Liver (tissue), 9 donors: ENCODE measurements around the gene FILIP1. TPM values are rescaled to one million over a fixed set of nuclear protein-coding genes. Genes with fewer than 3 reads are reported as not detected.

Experiments
- DNase-seq: peaks from one replicate; pipeline ENCODE4 v3.0.0-alpha.2; 2017; ENCODE audit warnings: low spot score
- H3K27ac ChIP-seq, 2 donors: one replicate each; pipeline ENCODE4 v1.7.0; 2013; ENCODE audit warnings: inconsistent platforms in 2 of 2, low read length in 2 of 2, control low read depth in 1 of 2, low read depth in 1 of 2, mild to moderate bottlenecking in 1 of 2
- H3K27me3 ChIP-seq, 4 donors: one replicate each; pipeline versions ENCODE4 v1.6.1 to v1.7.0; 2013; ENCODE audit warnings: low read length in 3 of 4, inconsistent platforms in 1 of 4, mild to moderate bottlenecking in 1 of 4, moderate library complexity in 1 of 4; ENCODE audit not compliant: control insufficient read depth in 4 of 4, insufficient read depth in 4 of 4
- H3K36me3 ChIP-seq, 4 donors: one replicate each; pipeline versions ENCODE4 v1.6.1 to v1.7.0; 2013; ENCODE audit warnings: low read length in 3 of 4, mild to moderate bottlenecking in 3 of 4, low read depth in 1 of 4, moderate library complexity in 1 of 4; ENCODE audit not compliant: control insufficient read depth in 4 of 4, insufficient read depth in 3 of 4
- H3K4me1 ChIP-seq, 4 donors: one replicate each; pipeline versions ENCODE4 v1.6.1 to v1.7.0; 2013; ENCODE audit warnings: low read length in 3 of 4, mild to moderate bottlenecking in 3 of 4, moderate library complexity in 1 of 4; ENCODE audit not compliant: control insufficient read depth in 4 of 4, insufficient read depth in 4 of 4
- H3K4me3 ChIP-seq, 3 donors: one replicate each; pipeline versions ENCODE4 v1.6.1 to v1.7.0; 2013; ENCODE audit warnings: low read length in 3 of 3, control low read depth in 1 of 3, low read depth in 1 of 3, mild to moderate bottlenecking in 1 of 3
- H3K9ac ChIP-seq, 2 donors: one replicate each; pipeline ENCODE4 v1.7.0; 2013; ENCODE audit warnings: low read length in 2 of 2, mild to moderate bottlenecking in 2 of 2, moderate library complexity in 2 of 2, control low read depth in 1 of 2, low read depth in 1 of 2
- H3K9me3 ChIP-seq, 4 donors: one replicate each; pipeline versions ENCODE4 v1.6.1 to v1.7.0; 2013; ENCODE audit warnings: low read length in 3 of 4; ENCODE audit not compliant: control insufficient read depth in 4 of 4
- ATF3 ChIP-seq: IDR thresholded peaks from 2 replicates; pipeline ENCODE4 v1.6.1; 2016; ENCODE audit warnings: antibody characterized with exemption
- CTCF ChIP-seq: fragments of 150-350 bp; IDR thresholded peaks from 2 replicates; pipeline ENCODE4 v1.5.1; 2017; ENCODE audit warnings: improper control_type of control experiment, low read depth, low read length; ENCODE audit not compliant: missing input control
- EGR1 ChIP-seq, 2 donors: IDR thresholded peaks; 2 replicates each; pipeline ENCODE4 v1.6.1; 2016 to 2018; ENCODE audit warnings: antibody characterized with exemption in 2 of 2, low read depth in 2 of 2
- FOXA1 ChIP-seq: IDR thresholded peaks from 2 replicates; pipeline ENCODE4 v1.6.1; 2016; ENCODE audit warnings: antibody characterized with exemption
- FOXA2 ChIP-seq: IDR thresholded peaks from 2 replicates; pipeline ENCODE4 v1.6.1; 2016; ENCODE audit warnings: antibody characterized with exemption
- GABPA ChIP-seq, 2 donors: IDR thresholded peaks in 1 of 2; conservative IDR thresholded peaks in 1 of 2; 2 replicates each; pipeline ENCODE4 v1.6.1; 2016; ENCODE audit warnings: antibody characterized with exemption in 2 of 2, mild to moderate bottlenecking in 1 of 2, moderate library complexity in 1 of 2
- HNF4A ChIP-seq, 2 donors: conservative IDR thresholded peaks; 2 replicates each; pipeline ENCODE4 v1.6.1; 2016; ENCODE audit warnings: antibody characterized with exemption in 2 of 2, mild to moderate bottlenecking in 2 of 2
- HNF4G ChIP-seq: IDR thresholded peaks from 2 replicates; pipeline ENCODE4 v1.6.1; 2016; ENCODE audit warnings: antibody characterized with exemption
- JUND ChIP-seq, 2 donors: IDR thresholded peaks; 2 replicates each; pipeline ENCODE4 v1.6.1; 2016; ENCODE audit warnings: antibody characterized with exemption in 2 of 2
- MAX ChIP-seq: IDR thresholded peaks from 2 replicates; pipeline ENCODE4 v1.6.1; 2016; ENCODE audit warnings: antibody characterized with exemption
- NR2F2 ChIP-seq: IDR thresholded peaks from 2 replicates; pipeline ENCODE4 v1.6.1; 2016; ENCODE audit warnings: antibody characterized with exemption
- RAD21 ChIP-seq, 2 donors: IDR thresholded peaks; 2 replicates each; pipeline ENCODE4 v1.6.1; 2016; ENCODE audit warnings: antibody characterized with exemption in 2 of 2, mild to moderate bottlenecking in 2 of 2
- REST ChIP-seq: IDR thresholded peaks from 2 replicates; pipeline ENCODE4 v1.6.1; 2016; ENCODE audit warnings: antibody characterized with exemption, mild to moderate bottlenecking
- RXRA ChIP-seq, 2 donors: IDR thresholded peaks; 2 replicates each; pipeline ENCODE4 v1.6.1; 2017 to 2018; ENCODE audit warnings: antibody characterized with exemption in 2 of 2, mild to moderate bottlenecking in 1 of 2
- SP1 ChIP-seq: IDR thresholded peaks from 2 replicates; pipeline ENCODE4 v1.6.1; 2018; ENCODE audit warnings: antibody characterized with exemption, mild to moderate bottlenecking
- TAF1 ChIP-seq: conservative IDR thresholded peaks from 2 replicates; pipeline ENCODE4 v1.6.1; 2016; ENCODE audit warnings: antibody characterized with exemption, mild to moderate bottlenecking
- YY1 ChIP-seq: IDR thresholded peaks from 2 replicates; pipeline ENCODE4 v1.6.1; 2016; ENCODE audit warnings: antibody characterized with exemption, mild to moderate bottlenecking
- ZBTB33 ChIP-seq: IDR thresholded peaks from 2 replicates; pipeline ENCODE4 v1.6.1; 2016; ENCODE audit warnings: antibody characterized with exemption
- WGBS: extraction: QIAGEN DNeasy Blood & Tissue Kit; methylation state at CpG from one replicate; pipeline ENCODE4 v1.1.7; 2013; 5-methylcytosine and 5-hydroxymethylcytosine counted together
- polyA plus RNA-seq, 2 donors: library from polyadenylated mRNA; stranded (reverse) in 1 of 2; unstranded in 1 of 2; fragments of 200-250 nt in 1 of 2; fragments of >200 nt in 1 of 2; fragmentation: Nextera tagmentation in 1 of 2; extraction: Ambion mirVana in 1 of 2; gene quantifications; one replicate each; pipeline versions ENCODE4 v1.2.1 to v1.2.3, GENCODE V29; 2013 to 2015
- total RNA-seq, 2 donors: library from RNA; depleted of rRNA; stranded (reverse); fragments of >200 nt; gene quantifications; one replicate each; pipeline ENCODE4 v1.2.3, GENCODE V29; 2014
- donor health status: healthy.
- donor health status: healthy.
- donor health status: healthy.
- donor health status: healthy.
- donor health status: healthy.

FILIP1 gene
- total and polyA plus RNA-seq, 4 donors, result 0.70 to 2.8 (median 1.1) TPM

- Histone ChIP-seq H3K36me3 (peaks cover 0 to 4% (median 2%) of the 10 kb centered on the region in 4 donors), H3K9ac (no peak overlapping the region), H3K27me3 (no peaks in the 10 kb centered on the region), H3K9me3 (no peaks in the 10 kb centered on the region), H3K27ac (no peak overlapping the region), H3K4me1 (peaks cover 0 to 6% (median 2%) of the 10 kb centered on the region in 4 donors), H3K4me3 (no peak overlapping the region)
- 80% methylated on average over 4 of the region's 4 CpGs for WGBS
- no peak for DNase-seq
- TF ChIP-seq NR2F2 (no peak), GABPA (IDR thresholded peaks at IDR 0.05 in 1 of 2, conservative IDR thresholded peaks at IDR 0.05 in 1 of 2) (no peak), TAF1 (no peak), REST (no peak), RAD21 (IDR thresholded peaks at IDR 0.05) (no peak), ZBTB33 (no peak), JUND (IDR thresholded peaks at IDR 0.05) (no peak), CTCF (no peak), EGR1 (IDR thresholded peaks at IDR 0.05; ENCODE audit: low read depth in 2 of 2) (no peak), MAX (no peak), HNF4A (conservative IDR thresholded peaks at IDR 0.05) (no peak), HNF4G (no peak), FOXA1 (no peak), FOXA2 (no peak), YY1 (no peak)
These were observed 220.6 kb downstream of the FILIP1 start for GRCh38 chr6:75273009-75273408.

- Histone ChIP-seq H3K27me3 (no peaks in the 10 kb centered on the region), H3K4me3 (no peak overlapping the region), H3K36me3 (peaks cover 0 to 4% (median 2%) of the 10 kb centered on the region in 4 donors), H3K27ac (no peak overlapping the region), H3K4me1 (peaks cover 0 to 6% (median 2%) of the 10 kb centered on the region in 4 donors), H3K9ac (no peak overlapping the region), H3K9me3 (no peaks in the 10 kb centered on the region)
- DNase-seq, result no peak
- WGBS, result 92% methylated on average over 5 of the region's 5 CpGs
- TF ChIP-seq CTCF (no peak), MAX (no peak), FOXA2 (no peak), YY1 (no peak), ZBTB33 (no peak), EGR1 (IDR thresholded peaks at IDR 0.05; ENCODE audit: low read depth in 2 of 2) (no peak), GABPA (IDR thresholded peaks at IDR 0.05 in 1 of 2, conservative IDR thresholded peaks at IDR 0.05 in 1 of 2) (no peak), RAD21 (IDR thresholded peaks at IDR 0.05) (no peak), TAF1 (no peak), HNF4G (no peak), SP1 (no peak), JUND (IDR thresholded peaks at IDR 0.05) (no peak), RXRA (IDR thresholded peaks at IDR 0.05) (no peak), FOXA1 (no peak), ATF3 (no peak)
These were observed 221.3 kb downstream of the FILIP1 start for GRCh38 chr6:75272145-75272840.
